Measurements from ENCODE around the gene CBX8. TPM values are rescaled to one million over a fixed set of nuclear protein-coding genes. Genes with fewer than 3 reads are reported as not detected.

Gene CBX8
- total RNA-seq, 4 donors from 2014 or later = 1.7 to 3.5 (median 2.7) TPM

DNA sequence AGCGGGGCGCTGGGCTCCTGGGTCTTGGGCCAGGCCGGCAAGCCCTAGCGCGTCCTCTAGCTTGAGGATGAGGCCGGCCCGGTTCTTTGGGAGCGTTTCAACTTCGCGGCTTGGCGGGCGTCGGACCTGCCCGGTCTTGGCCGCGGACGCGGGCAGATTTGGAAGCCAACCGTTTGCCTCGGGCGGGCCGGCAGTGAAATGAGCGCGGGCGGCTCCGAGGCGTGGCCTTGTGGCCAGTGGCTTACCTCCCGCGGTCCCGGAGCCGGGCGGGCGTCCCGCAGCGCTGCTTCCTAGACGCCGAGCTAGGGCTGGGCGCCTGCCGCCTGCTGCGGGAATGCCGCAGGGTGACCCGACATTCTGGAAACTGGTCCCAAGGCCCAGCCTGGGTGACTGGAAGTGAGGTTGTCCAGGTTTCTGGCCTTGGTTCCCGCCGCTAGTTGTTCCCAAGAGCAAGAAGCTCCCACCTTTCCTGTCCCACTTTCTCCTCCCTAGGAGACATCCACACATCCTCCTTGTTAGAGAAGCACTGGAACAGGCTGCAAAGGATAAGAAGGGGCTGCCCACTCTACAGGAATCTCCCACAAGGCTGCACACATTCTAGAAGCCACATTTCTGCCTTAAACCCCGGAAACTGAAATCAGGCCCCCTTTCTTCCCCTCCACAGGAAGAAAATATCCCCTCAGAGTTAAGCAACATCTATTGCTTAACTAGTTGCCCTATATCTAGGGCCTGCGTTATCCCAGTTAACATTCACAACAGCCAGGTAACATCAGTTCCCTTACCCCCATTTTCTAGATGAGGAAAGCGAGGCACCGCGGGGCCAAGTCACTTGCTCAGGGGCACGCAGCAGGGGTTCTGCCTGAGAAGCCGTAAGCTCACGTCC is 4.5 kb upstream of the CBX8 start:
- H3K27ac ChIP-seq = no peak overlapping the region
- H3K4me1 ChIP-seq = peaks cover 34 to 54% of the 10 kb centered on the region in 2 donors
- no peak overlapping the region for H3K4me3 ChIP-seq (replicated peaks in 1 of 3)
- TF ChIP-seq, protein P1, sequence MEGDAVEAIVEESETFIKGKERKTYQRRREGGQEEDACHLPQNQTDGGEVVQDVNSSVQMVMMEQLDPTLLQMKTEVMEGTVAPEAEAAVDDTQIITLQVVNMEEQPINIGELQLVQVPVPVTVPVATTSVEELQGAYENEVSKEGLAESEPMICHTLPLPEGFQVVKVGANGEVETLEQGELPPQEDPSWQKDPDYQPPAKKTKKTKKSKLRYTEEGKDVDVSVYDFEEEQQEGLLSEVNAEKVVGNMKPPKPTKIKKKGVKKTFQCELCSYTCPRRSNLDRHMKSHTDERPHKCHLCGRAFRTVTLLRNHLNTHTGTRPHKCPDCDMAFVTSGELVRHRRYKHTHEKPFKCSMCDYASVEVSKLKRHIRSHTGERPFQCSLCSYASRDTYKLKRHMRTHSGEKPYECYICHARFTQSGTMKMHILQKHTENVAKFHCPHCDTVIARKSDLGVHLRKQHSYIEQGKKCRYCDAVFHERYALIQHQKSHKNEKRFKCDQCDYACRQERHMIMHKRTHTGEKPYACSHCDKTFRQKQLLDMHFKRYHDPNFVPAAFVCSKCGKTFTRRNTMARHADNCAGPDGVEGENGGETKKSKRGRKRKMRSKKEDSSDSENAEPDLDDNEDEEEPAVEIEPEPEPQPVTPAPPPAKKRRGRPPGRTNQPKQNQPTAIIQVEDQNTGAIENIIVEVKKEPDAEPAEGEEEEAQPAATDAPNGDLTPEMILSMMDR (IDR thresholded peaks at IDR 0.05) = no peak
- no peak for TF ChIP-seq POLR2A (IDR thresholded peaks at IDR 0.05)
- no peak for DNase-seq
- peaks cover 87% of the 10 kb centered on the region for H3K27me3 ChIP-seq
- no peaks in the 10 kb centered on the region for H3K9me3 ChIP-seq
- WGBS, 2 donors = 18 to 20% methylated on average over 9 to 11 of the region's 52 CpGs
- H3K36me3 ChIP-seq = no peaks in the 10 kb centered on the region
- intact Hi-C loops (cut with DNase I) = loop anchor here (5.0 to 10.0 kb wide), 2 partner anchors 41 to 123 kb away; no protein-coding TSS in a partner anchor

DNA sequence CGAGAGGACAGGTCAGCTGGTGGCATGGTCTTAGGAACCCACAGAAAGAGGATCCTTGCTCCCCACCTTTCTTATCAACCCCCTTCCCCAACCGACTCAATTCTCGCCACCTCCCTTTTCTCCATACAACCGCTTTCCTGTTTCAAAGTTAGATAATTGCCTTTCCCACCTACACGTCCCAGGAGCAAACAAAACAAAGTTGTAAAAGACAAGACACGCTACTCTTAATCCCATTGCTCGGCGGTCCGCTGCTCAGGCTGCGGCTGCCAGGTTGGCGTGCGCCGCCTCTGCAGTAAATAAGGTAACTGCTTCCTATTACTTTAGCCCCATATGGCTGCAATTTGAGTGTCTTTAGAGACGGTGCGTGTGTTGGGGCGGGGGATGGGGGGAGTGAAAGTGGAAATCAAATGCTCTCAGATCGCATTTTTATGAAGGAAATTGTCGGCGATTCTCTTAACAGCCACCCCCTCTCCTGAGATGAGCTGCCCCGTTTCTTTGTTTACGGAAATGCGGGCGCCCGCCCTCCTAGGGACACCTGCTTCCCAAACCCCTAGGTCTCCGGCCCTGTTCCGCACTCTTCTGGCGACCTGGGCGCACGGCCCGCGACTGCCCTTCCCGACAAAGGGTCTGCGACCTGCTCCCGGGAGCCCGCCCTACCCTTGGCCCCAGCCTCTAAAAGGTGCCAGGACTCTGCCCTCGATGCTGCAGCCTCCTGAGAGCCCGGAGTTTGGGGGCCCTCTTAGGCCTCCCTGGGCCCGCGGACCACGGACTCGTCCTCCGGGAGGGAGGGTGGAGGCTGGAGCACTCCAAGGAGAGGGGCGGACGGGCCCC is 3.7 kb upstream of the CBX8 start:
- no peak overlapping the region for H3K4me3 ChIP-seq (replicated peaks in 1 of 3)
- TF ChIP-seq, protein P1 (IDR thresholded peaks at IDR 0.05) = no peak
- TF ChIP-seq POLR2A (IDR thresholded peaks at IDR 0.05) = no peak
- peak in 1 of 2 donors; percentile 42 for DNase-seq
- peaks cover 37 to 59% of the 10 kb centered on the region in 2 donors for H3K4me1 ChIP-seq
- intact Hi-C loops (cut with DNase I) = loop anchor here (5.0 to 10.0 kb wide), 2 partner anchors 42 to 124 kb away; no protein-coding TSS in a partner anchor
- no peaks in the 10 kb centered on the region for H3K9me3 ChIP-seq
- H3K27me3 ChIP-seq = peaks cover 78% of the 10 kb centered on the region
- 3 to 5% methylated on average over 25 to 34 of the region's 44 CpGs for WGBS, 2 donors
- no peak overlapping the region for H3K27ac ChIP-seq
- no peaks in the 10 kb centered on the region for H3K36me3 ChIP-seq

DNA sequence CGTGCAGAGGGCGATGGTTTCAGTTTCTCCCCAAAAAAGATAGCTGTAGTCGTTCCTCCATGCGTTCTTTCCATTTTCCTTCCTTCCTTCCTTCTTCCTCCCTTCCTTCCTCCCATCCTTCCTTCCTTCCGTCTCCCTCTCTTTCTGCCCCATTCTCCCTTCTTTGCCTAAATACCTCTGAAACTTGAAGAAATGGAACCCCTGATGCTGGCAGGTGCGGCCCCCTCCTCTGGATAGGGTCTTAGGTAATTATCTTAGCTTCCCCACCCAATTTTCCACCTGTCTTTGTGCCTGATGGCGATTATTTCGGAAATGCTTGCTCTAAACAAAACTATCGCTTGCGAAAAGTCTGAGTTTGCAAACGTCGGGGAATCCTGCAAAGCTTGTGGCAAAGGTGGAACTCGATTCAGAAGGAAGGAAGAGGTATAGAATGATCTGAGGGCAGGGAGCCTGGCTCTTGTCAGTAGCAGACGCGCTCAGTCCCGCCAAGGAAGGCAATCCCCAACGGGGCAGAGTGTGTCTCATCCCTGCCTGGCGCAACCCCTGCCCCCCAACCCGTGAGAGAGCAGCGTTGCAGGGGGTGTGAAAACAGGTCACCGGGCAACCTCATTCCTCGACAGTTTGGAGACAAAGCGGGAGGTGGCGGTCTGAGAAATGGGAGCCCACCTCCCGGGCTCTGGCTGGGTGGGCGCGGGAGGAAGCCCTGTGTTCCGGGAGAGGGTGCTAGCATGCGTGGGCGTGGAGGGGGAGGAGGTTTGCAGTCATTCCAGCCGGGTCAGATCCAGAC is 2.9 kb upstream of the CBX8 start:
- H3K4me1 ChIP-seq = peaks cover 37 to 57% of the 10 kb centered on the region in 2 donors
- 6% methylated on average over 24 of the region's 31 CpGs for WGBS, 2 donors
- H3K27ac ChIP-seq = no peak overlapping the region
- H3K27me3 ChIP-seq = peaks cover 70% of the 10 kb centered on the region
- no peak for TF ChIP-seq POLR2A (IDR thresholded peaks at IDR 0.05)
- TF ChIP-seq, protein P1 (IDR thresholded peaks at IDR 0.05) = no peak
- intact Hi-C loops (cut with DNase I) = loop anchor here (5.0 to 10.0 kb wide), 2 partner anchors 43 to 125 kb away; no protein-coding TSS in a partner anchor
- no peaks in the 10 kb centered on the region for H3K9me3 ChIP-seq
- no peak overlapping the region for H3K4me3 ChIP-seq (replicated peaks in 1 of 3)
- no peak for DNase-seq
- no peaks in the 10 kb centered on the region for H3K36me3 ChIP-seq

DNA sequence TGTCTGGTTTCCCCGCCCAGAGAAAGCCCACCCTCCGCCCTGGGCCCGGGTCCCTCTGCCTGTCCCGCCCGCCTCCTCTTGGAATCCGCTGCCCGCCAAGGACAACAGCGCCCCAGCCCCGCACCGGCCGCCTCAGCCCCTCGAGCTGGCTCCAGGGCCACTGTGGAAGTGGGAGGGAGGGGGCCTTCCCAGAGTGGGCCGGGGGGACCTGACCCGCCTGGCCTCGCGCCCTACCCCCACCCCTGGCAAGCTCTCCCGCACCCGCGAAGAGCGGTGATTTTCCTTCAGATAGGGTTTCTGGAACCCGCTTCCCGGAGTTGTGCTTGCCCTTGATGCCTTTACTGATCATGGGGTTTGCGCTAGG is 2.3 kb upstream of the CBX8 start:
- intact Hi-C loops (cut with DNase I) = no loop called here
- no peaks in the 10 kb centered on the region for H3K36me3 ChIP-seq
- WGBS, 2 donors = 5 to 7% methylated on average over 12 to 17 of the region's 23 CpGs
- no peak for DNase-seq
- peaks cover 64% of the 10 kb centered on the region for H3K27me3 ChIP-seq
- TF ChIP-seq, protein P1 (IDR thresholded peaks at IDR 0.05) = no peak
- TF ChIP-seq POLR2A (IDR thresholded peaks at IDR 0.05) = no peak
- no peak overlapping the region for H3K4me3 ChIP-seq (replicated peaks in 1 of 3)
- H3K9me3 ChIP-seq = no peaks in the 10 kb centered on the region
- H3K4me1 ChIP-seq = peaks cover 37 to 53% of the 10 kb centered on the region in 2 donors
- no peak overlapping the region for H3K27ac ChIP-seq

Measured in thyroid gland (tissue), 4 donors.